Right cardiac atrium (tissue), 5 donors: ENCODE data around the gene SLC11A2. TPM values are rescaled to one million over a fixed set of nuclear protein-coding genes. Genes with fewer than 3 reads are reported as not detected.
A peak's percentile ranks its signal among the peaks of the same experiment; 100 is the strongest.

Experiments
- ATAC-seq, 2 donors: fragments of 200-7000 bp; cut with Tn5 transposase; one replicate each; pipeline versions ENCODE4 v1.8.0 to v1.9.1; 2020; ENCODE audit warnings: moderate library complexity in 2 of 2, mild to moderate bottlenecking in 1 of 2
- DNase-seq, 3 donors: peaks; one replicate each; pipeline ENCODE4 v3.0.0-alpha.2; 2020
- H3K27ac ChIP-seq: one replicate; pipeline ENCODE4 v1.5.1; 2013; ENCODE audit warnings: mild to moderate bottlenecking, low read length, control low read depth, moderate library complexity
- H3K27me3 ChIP-seq: one replicate; pipeline ENCODE4 v1.6.1; 2013; ENCODE audit not compliant: control insufficient read depth, insufficient read depth
- H3K4me1 ChIP-seq: one replicate; pipeline ENCODE4 v1.6.1; 2013; ENCODE audit warnings: low read length; ENCODE audit not compliant: control insufficient read depth, insufficient read depth
- H3K4me3 ChIP-seq: one replicate; pipeline ENCODE4 v1.5.1; 2013; ENCODE audit warnings: low read length, control low read depth
- H3K9me3 ChIP-seq: one replicate; pipeline ENCODE4 v1.6.1; 2013; ENCODE audit warnings: low read length; ENCODE audit not compliant: control insufficient read depth
- WGBS: extraction: QIAGEN DNeasy Blood & Tissue Kit; methylation state at CpG from one replicate; pipeline ENCODE4 v1.1.7; 2013; 5-methylcytosine and 5-hydroxymethylcytosine counted together
- intact Hi-C, 4 donors: fragments of 100-400 bp; cut with DNase I; formaldehyde crosslinking; loops; one replicate each; pipeline versions ENCODE4 v1.11.0 to v1.14.0; 2022 to 2023
- polyA plus RNA-seq: library from polyadenylated mRNA; stranded (reverse); fragments of 200-250 nt; gene quantifications from one replicate; pipeline ENCODE4 v1.2.3, GENCODE V29; 2013
- total RNA-seq, 4 donors: library from RNA; stranded (reverse); fragmentation: NEBNext Ultra II Directional; extraction: Animal tissue kit (Norgen Biotek cat#: 25700); gene quantifications; one replicate each; pipeline ENCODE4 v1.2.1, GENCODE V29; 2021
- donor health status: healthy with polysubstance abuse.
- donor health status: DM: no; HTN: yes; CAD: no.
- donor health status: DM: no; HTN: no; CAD: no.
- donor health status: DM: no; HTN: yes; CAD: no; lungs with severe emphysema.
- donor health status: DM: yes; HTN: yes; CAD: no.

The SLC11A2 gene
- total and polyA plus RNA-seq, 5 donors = 19.0 to 52.4 (median 49.5) TPM

DNA sequence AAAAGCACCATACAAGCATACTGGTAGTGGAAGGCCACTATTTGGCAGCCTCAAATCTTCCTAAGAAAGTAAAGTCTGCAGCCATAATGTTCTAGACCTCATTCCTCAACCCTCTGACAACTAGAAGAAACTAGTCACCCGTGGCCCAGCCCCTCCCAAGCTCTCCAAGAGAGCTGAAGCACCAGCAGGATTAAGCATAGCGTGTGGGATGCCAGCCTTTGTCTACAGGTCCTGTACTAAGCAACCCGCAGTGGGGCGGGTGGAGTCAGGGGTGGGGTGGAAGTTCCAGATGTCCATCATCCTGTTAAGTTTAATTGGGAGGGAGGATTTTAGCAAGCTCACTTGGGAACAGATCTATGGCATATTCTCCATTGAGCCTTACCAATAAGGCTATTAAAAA, 14.2 kb downstream of the SLC11A2 start:
- Histone ChIP-seq H3K9me3 (no peaks in the 10 kb centered on the region), H3K4me3 (no peak overlapping the region), H3K27me3 (no peaks in the 10 kb centered on the region), H3K27ac (no peak overlapping the region), H3K4me1 (no peaks in the 10 kb centered on the region)
- intact Hi-C loops = no loop called here
- ATAC-seq (peak in 1 of 2 donors; percentile 68), DNase-seq (peak in 1 of 3 donors; percentile 55)
- 79% methylated on average over 4 of the region's 4 CpGs for WGBS

DNA sequence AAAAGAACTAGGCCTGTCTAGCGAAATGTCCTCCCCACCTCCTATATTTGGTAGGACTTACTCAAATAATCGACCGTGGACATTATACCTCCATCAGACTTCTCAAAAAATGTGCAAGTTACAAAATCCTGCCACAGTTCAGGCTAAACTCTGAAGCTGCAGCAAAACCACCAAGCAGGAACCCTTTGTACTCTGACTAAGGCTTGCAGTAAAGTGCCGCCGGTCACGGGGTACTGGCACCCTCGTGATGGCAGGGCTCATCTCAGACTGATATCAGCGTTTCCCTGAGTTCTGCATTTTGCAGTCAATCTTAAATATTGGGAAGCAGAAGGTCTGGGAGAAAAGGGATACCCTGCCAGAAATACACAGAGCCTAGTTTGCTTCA, 17.1 kb downstream of the SLC11A2 start:
- peak overlapping the region; percentile 60 for H3K4me3 ChIP-seq
- WGBS = 58% methylated on average over 8 of the region's 8 CpGs
- DNase-seq (peak; percentile 67 to 86 (median 74)), ATAC-seq (peak; percentile 86 to 94)
- H3K4me1 ChIP-seq = peaks cover 3% of the 10 kb centered on the region
- peak overlapping the region; percentile 42 for H3K27ac ChIP-seq
- no peaks in the 10 kb centered on the region for H3K9me3 ChIP-seq
- H3K27me3 ChIP-seq = no peaks in the 10 kb centered on the region
- intact Hi-C loops = no loop called here

DNA sequence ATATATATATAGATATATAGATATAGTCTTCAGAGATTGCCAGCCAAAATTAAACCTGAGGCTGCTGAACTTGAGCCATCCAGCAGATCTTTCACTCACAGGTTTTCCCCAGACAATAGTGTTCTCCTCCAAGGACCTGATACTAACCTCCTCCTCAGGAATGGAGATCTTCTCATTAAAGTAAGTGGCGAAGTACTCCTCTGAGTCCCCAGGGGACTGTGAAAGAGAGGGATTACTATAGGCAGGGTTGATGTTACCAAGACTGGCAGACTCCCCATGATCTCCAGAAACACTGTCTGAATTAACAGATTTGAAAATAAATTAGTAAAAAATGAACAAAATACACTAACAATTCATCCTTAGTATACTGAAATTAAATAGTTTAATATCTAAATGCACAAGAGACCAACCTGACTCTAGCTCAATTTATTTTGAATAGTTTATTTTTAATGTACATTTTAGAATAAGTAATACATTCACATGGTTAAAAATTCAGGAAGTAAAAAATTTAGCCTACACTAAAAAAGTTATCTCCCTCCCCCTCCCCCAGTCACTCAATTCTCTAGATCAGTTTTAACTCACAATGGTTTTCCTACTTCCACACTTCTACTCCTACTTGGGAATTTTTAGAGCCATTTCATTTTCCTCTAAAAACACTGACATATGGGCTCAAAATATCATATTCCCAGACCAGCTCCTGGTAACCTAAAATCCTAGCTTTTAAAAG, 17.7 kb downstream of the SLC11A2 start:
- no peak for DNase-seq
- ATAC-seq = no peak
- Histone ChIP-seq H3K9me3 (no peaks in the 10 kb centered on the region), H3K27ac (peak overlapping the region; percentile 52), H3K27me3 (no peaks in the 10 kb centered on the region), H3K4me3 (peak overlapping the region; percentile 60), H3K4me1 (peaks cover 3% of the 10 kb centered on the region)
- intact Hi-C loops = no loop called here
- 95% methylated on average over 1 of the region's 1 CpG for WGBS

DNA sequence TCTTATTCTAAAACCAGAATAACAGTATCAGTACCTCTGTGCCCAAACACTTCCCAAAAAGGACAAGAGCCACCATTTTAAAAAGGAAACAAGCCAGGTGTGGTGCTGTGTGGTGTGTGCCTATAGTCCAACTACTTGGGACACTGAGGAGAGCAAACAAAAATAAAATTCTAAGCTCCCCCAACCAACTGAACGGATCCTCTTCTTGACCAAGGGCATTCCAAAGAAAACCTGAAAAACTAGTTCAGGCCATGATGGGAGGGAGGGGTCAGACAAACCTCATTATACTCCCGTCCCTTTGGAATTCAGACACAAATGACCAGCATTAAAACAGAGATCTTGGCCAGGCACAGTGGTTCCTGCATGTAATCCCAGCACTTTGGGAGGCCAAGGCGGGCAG, 20.5 kb downstream of the SLC11A2 start:
- DNase-seq (no peak), ATAC-seq (no peak)
- H3K4me1 ChIP-seq = peaks cover 3% of the 10 kb centered on the region
- 85% methylated on average over 3 of the region's 3 CpGs for WGBS
- H3K9me3 ChIP-seq = no peaks in the 10 kb centered on the region
- no peak overlapping the region for H3K4me3 ChIP-seq
- H3K27ac ChIP-seq = no peak overlapping the region
- H3K27me3 ChIP-seq = no peaks in the 10 kb centered on the region
- intact Hi-C loops = no loop called here

DNA sequence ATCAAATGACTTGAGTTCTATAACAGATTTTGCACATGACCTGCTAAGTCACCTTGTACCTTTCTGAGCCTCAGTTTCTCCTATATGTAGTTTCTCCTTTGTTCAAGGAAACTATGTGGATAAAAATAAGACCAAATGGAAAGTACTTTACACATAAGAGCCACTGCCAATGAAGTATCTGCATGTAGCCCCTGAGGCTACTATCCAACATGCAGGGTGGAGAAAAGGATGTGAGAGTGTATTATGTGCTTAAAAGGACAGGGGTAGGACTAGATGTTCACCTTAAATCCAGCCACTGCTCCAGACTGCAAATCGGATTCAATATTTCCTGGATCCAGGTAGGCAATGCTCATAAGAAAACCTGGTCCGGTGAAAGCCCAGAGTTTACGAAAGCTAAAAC, 21.2 kb downstream of the SLC11A2 start:
- DNase-seq (no peak), ATAC-seq (no peak)
- Histone ChIP-seq H3K9me3 (no peaks in the 10 kb centered on the region), H3K4me3 (no peak overlapping the region), H3K27ac (no peak overlapping the region), H3K27me3 (no peaks in the 10 kb centered on the region), H3K4me1 (peaks cover 3% of the 10 kb centered on the region)
- intact Hi-C loops = no loop called here
- 95% methylated on average over 3 of the region's 3 CpGs for WGBS

DNA sequence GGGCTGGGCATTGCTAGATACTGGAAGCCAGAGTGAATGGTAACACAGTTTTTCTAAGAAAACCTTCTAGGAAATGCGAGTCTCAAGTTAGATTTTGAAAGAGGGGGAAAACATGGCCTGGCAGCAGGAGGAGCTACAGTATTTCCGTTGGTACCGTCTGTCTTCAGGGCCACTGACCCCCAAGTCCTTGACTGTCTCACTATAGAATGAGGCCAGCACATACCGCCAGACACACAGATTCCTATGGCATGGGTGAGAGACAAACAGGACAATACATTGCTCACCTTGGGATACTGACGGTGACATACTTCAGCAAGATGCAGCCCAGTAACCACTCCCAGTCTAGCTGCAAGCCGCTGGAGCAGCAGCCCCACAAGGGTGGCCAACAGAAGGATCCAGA, 21.7 kb downstream of the SLC11A2 start:
- no peaks in the 10 kb centered on the region for H3K9me3 ChIP-seq
- H3K4me1 ChIP-seq = peaks cover 3% of the 10 kb centered on the region
- H3K4me3 ChIP-seq = no peak overlapping the region
- 71% methylated on average over 6 of the region's 6 CpGs for WGBS
- ATAC-seq (peak in 1 of 2 donors; percentile 26), DNase-seq (no peak)
- no peak overlapping the region for H3K27ac ChIP-seq
- intact Hi-C loops = no loop called here
- H3K27me3 ChIP-seq = no peaks in the 10 kb centered on the region

DNA sequence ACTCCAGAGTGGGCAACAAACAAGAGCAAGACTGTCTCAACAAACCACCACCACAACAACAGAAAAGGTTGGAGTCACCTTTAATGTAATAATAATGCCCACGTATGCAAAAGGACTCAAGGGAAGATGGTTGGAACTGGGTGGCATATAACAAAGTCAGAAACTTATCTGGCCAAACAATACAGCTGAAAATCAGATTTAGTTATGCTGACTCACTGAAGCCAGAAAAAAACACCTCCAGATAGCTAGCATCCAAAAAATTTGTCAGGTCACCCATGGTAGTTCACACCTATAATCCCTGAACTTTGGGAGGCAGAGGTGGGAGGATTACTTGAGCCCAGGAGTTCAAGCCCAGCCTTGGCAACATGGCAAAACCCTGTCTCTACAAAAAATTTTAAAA, 24.4 kb downstream of the SLC11A2 start:
- no peak overlapping the region for H3K4me3 ChIP-seq
- no peak overlapping the region for H3K27ac ChIP-seq
- DNase-seq = no peak
- peaks cover 3% of the 10 kb centered on the region for H3K4me1 ChIP-seq
- 97% methylated on average over 1 of the region's 1 CpG for WGBS
- no peak for ATAC-seq
- no peaks in the 10 kb centered on the region for H3K27me3 ChIP-seq
- no peaks in the 10 kb centered on the region for H3K9me3 ChIP-seq
- intact Hi-C loops = no loop called here

DNA sequence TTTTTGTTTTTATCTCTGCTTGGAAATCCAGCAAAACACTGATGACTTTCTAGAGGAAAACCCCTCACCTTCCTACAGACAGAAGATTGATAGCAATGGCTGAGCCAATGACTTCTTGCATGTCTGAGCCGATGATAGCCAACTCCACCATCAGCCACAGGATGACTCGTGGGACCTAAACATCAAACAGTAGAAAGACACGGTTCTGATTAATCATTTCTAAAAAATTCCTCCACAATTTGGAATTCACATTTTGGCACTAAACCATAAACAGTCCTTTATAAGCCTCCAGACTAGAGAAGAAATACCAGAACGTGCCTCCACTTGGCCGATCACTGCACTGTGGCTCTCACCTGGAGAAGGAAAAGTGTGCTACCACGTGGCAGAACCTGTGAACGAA, 25.9 kb downstream of the SLC11A2 start:
- Histone ChIP-seq H3K27ac (no peak overlapping the region), H3K4me3 (no peak overlapping the region), H3K4me1 (peaks cover 3% of the 10 kb centered on the region), H3K27me3 (no peaks in the 10 kb centered on the region), H3K9me3 (no peaks in the 10 kb centered on the region)
- no peak for DNase-seq
- WGBS = 87% methylated on average over 7 of the region's 7 CpGs
- no peak for ATAC-seq
- intact Hi-C loops = no loop called here

DNA sequence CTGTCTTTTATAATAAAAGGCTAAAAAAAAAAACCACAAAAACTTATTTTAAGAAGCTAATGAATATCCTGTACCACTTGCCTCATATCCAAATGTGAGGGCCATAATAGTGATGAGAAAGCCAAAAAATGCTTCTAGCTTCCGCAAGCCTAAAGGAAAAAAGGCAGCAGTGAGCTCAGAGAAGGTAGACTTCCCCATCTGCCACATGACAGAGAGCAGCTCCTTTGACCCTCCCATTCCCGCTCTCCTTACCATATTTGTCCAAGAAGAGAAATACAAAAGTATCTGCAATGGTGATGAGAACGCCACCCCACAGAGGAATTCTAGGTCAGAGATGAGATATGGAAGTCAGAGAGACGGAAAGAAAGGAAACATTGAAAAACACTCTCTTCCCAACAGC, 27.1 kb downstream of the SLC11A2 start:
- Histone ChIP-seq H3K9me3 (no peaks in the 10 kb centered on the region), H3K27me3 (no peaks in the 10 kb centered on the region), H3K27ac (no peak overlapping the region), H3K4me3 (no peak overlapping the region), H3K4me1 (no peaks in the 10 kb centered on the region)
- intact Hi-C loops = no loop called here
- 86% methylated on average over 4 of the region's 4 CpGs for WGBS
- ATAC-seq (peak in 1 of 2 donors; percentile 55), DNase-seq (no peak)

DNA sequence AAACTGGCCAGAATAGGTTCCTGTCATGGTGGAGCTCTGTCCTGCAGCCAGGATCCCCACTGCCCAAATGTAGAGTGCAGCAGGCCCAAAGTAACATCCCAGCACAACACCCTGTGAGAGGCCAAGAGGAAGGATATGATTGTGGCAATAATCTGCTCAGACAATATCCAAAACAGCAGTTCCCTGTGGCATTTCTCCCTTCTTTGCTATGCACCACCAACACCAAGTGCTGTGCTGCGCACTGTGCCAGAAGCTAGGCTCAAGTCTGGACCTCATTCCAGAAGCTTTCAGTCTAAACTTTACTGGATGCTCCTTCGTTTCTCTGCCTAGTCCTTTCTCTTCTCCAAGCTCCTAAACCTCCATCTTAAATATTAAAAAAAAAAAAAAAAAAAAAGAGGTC, 33.4 kb downstream of the SLC11A2 start:
- no peak overlapping the region for H3K4me3 ChIP-seq
- no peaks in the 10 kb centered on the region for H3K4me1 ChIP-seq
- intact Hi-C loops = loop anchor here in 1 of 4 donors (5.0 kb wide), 1 partner anchor 166 kb away; no protein-coding TSS in a partner anchor
- no peaks in the 10 kb centered on the region for H3K27me3 ChIP-seq
- ATAC-seq = peak; percentile 38 to 56
- H3K9me3 ChIP-seq = no peaks in the 10 kb centered on the region
- WGBS = 11% methylated on average over 2 of the region's 2 CpGs
- no peak overlapping the region for H3K27ac ChIP-seq
- DNase-seq = peak; percentile 54 to 79 (median 76)

DNA sequence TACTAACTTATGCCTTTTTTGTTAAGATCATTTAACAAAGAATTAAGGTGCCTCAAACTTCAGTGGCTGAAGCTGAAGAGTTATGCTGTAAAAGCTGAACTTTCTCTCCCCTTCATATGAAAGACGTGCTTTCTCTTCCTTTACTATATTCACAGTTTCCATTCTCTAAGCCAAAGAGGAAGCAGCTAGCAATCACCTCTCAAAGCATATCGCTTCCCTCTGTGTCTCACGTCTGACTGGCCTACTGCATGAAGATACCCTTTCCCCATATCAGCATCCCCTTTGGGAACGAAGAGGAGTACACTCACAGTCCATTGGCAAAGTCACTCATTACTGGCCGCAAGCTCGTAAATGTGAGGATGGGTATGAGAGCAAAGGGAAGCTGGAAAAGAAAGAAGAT, 34.9 kb downstream of the SLC11A2 start:
- DNase-seq (no peak), ATAC-seq (peak in 1 of 2 donors; percentile 69)
- 69% methylated on average over 6 of the region's 6 CpGs for WGBS
- Histone ChIP-seq H3K27me3 (no peaks in the 10 kb centered on the region), H3K27ac (no peak overlapping the region), H3K9me3 (no peaks in the 10 kb centered on the region), H3K4me3 (no peak overlapping the region), H3K4me1 (peaks cover 2% of the 10 kb centered on the region)
- intact Hi-C loops = loop anchor here in 1 of 4 donors (5.0 kb wide), 1 partner anchor 164 kb away; no protein-coding TSS in a partner anchor
